Endometrium (tissue), 2 donors: ENCODE measurements around the gene ALMS1.
"Not testable (repeated sequence)": the region's sequence is repeated elsewhere in the genome, so short reads cannot be mapped to it uniquely, and the experiment has no call there.

ENCODE experiments used
- FAIRE-seq: peaks from 2 replicates; lab custom pipeline; 2012; peaks lifted over from hg19 to GRCh38; lab: Jason Lieb, UNC
- donor health status: control.
- donor health status: control.

Gene ALMS1

GRCh38 chr2:73516033-73516432 lies 130.4 kb downstream of the ALMS1 start:
- FAIRE-seq, result no peak

- no peak for FAIRE-seq
Measured at GRCh38 chr2:73528688-73529087, 143.1 kb downstream of the ALMS1 start.

- FAIRE-seq, result not testable (repeated sequence)
Measured at GRCh38 chr2:73530773-73531172, 145.1 kb downstream of the ALMS1 start.

GRCh38 chr2:73532381-73532780 lies 146.7 kb downstream of the ALMS1 start:
- no peak for FAIRE-seq

- FAIRE-seq, result no peak
Measured at GRCh38 chr2:73536133-73536840, 150.7 kb downstream of the ALMS1 start.

- FAIRE-seq, result peak; percentile 98
Measured at GRCh38 chr2:73560875-73561274, 175.2 kb downstream of the ALMS1 start.

GRCh38 chr2:73561422-73561821 lies 175.8 kb downstream of the ALMS1 start:
- FAIRE-seq, result no peak

- no peak for FAIRE-seq
Measured at GRCh38 chr2:73564986-73565385, 179.3 kb downstream of the ALMS1 start.

GRCh38 chr2:73566288-73566878 lies 180.7 kb downstream of the ALMS1 start:
- FAIRE-seq, result no peak

- FAIRE-seq, result no peak
Measured at GRCh38 chr2:73575261-73575660, 189.6 kb downstream of the ALMS1 start.

- FAIRE-seq, result no peak
Measured at GRCh38 chr2:73582364-73582763, 196.7 kb downstream of the ALMS1 start.

GRCh38 chr2:73588177-73588576 lies 202.5 kb downstream of the ALMS1 start:
- FAIRE-seq, result no peak

GRCh38 chr2:73593680-73594079 lies 208.0 kb downstream of the ALMS1 start:
- no peak for FAIRE-seq

- no peak for FAIRE-seq
Measured at GRCh38 chr2:73594251-73594650, 208.6 kb downstream of the ALMS1 start.

GRCh38 chr2:73601780-73602179 lies 216.1 kb downstream of the ALMS1 start:
- FAIRE-seq, result no peak

GRCh38 chr2:73603099-73603588 lies 217.5 kb downstream of the ALMS1 start:
- not testable (repeated sequence) for FAIRE-seq

- not testable (repeated sequence) for FAIRE-seq
Measured at GRCh38 chr2:73604589-73604988, 219.0 kb downstream of the ALMS1 start.

GRCh38 chr2:73610111-73610510 lies 224.5 kb downstream of the ALMS1 start:
- no peak for FAIRE-seq

GRCh38 chr2:73611193-73611592 lies 225.6 kb downstream of the ALMS1 start:
- FAIRE-seq, result no peak

- no peak for FAIRE-seq
Measured at GRCh38 chr2:73611867-73612266, 226.2 kb downstream of the ALMS1 start.

GRCh38 chr2:73614105-73614504 lies 228.5 kb downstream of the ALMS1 start:
- FAIRE-seq, result no peak

GRCh38 chr2:73614997-73615396 lies 229.4 kb downstream of the ALMS1 start:
- no peak for FAIRE-seq

GRCh38 chr2:73619925-73620324 lies 234.3 kb downstream of the ALMS1 start:
- FAIRE-seq, result not testable (repeated sequence)

- FAIRE-seq, result not testable (repeated sequence)
Measured at GRCh38 chr2:73624036-73624435, 238.4 kb downstream of the ALMS1 start.
